ENCODE data around the gene CLCNKB. TPM values are rescaled to one million over a fixed set of nuclear protein-coding genes. Genes with fewer than 3 reads are reported as not detected.

The CLCNKB gene
- total and polyA plus RNA-seq, 2 donors (not counting 3 experiments of a cell fraction or from before 2014, with no cell fraction given): 0.18 TPM; not detected in 1

DNA sequence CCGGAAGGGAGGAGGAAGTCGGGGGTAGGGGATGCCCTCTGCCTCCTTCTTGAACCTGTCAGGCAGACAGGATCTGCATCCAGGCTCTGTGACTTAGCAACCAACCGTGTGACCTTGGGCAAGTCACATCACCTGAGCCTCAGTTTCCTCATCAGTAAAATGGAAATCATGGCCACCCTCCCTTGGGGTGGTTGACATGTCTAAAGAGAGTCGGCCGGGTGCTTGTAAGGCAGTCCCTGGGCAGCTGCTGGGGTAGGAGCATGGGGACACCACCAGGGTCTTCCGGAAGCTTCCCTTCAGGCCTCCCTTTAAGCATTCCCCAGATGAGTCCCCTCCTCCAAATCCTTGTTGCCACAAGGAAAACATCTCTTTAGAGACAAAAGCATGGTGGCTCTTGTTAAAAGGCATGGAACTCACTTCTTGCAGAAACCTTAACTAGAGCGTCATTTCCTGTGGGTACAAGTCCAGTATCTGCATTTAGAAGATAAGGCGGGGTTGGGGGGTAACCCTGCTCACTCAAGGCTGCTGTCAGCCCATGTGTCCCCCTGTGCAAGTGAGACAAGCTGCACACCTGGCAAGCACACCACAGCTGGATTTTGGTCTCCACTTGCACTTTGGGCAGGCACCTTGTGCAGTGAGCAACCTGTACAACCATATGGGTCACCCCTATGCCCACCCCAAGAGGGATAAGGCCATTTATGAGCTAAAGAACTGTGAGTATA, 10.4 kb downstream of the CLCNKB start:
- no peak for TF ChIP-seq POLR2A (IDR thresholded peaks at IDR 0.05; ENCODE audit: low read depth, low read length)
- no peak for TF ChIP-seq MYC (IDR thresholded peaks at IDR 0.05; ENCODE audit: low read depth, low read length)
- TF ChIP-seq FOS (IDR thresholded peaks at IDR 0.05; ENCODE audit: borderline replicate concordance, insufficient read depth, low read length): no peak
- TF ChIP-seq CTCF (IDR thresholded peaks at IDR 0.05; ENCODE audit: extremely low read depth in 1 of 2, insufficient read depth in 1 of 2, low read depth in 1 of 2, low read length in 2 of 2): no peak
- Histone ChIP-seq H3K9me1 (replicated peaks; ENCODE audit: control insufficient read depth, extremely low read depth, insufficient read depth, low read length) (no peaks in the 10 kb centered on the region), H3K4me1 (ENCODE audit: control insufficient read depth, extremely low read depth, insufficient read depth, low read length) (no peaks in the 10 kb centered on the region), H3K9ac (replicated peaks; ENCODE audit: extremely low read depth, insufficient read depth, low read length) (no peak overlapping the region), H3K4me3 (replicated peaks in 1 of 3; ENCODE audit: insufficient read depth in 1 of 3, low read depth in 1 of 3, low read length in 3 of 3) (no peak overlapping the region), H4K20me1 (replicated peaks; ENCODE audit: control insufficient read depth, extremely low read depth, insufficient read depth, low read length) (no peaks in the 10 kb centered on the region), H3K36me3 (ENCODE audit: control insufficient read depth in 2 of 2, extremely low read depth in 1 of 2, insufficient read depth in 2 of 2, low read length in 2 of 2) (no peaks in the 10 kb centered on the region), H3K79me2 (ENCODE audit: control insufficient read depth, insufficient read depth, low read length) (no peaks in the 10 kb centered on the region), H3K9me3 (replicated peaks; ENCODE audit: control insufficient read depth, insufficient read depth, low read length) (no peaks in the 10 kb centered on the region), H3K4me2 (ENCODE audit: insufficient read depth, low read length) (no peak overlapping the region), H3K27ac (ENCODE audit: insufficient read depth, low read depth, low read length) (no peak overlapping the region), H2AFZ (ENCODE audit: low read depth, low read length) (no peak overlapping the region), H3K27me3 (ENCODE audit: control insufficient read depth in 2 of 2, insufficient read depth in 2 of 2, low read length in 2 of 2) (peaks cover 0 to 4% of the 10 kb centered on the region in 2 experiments)
- intact Hi-C loops (cut with micrococcal nuclease) (no loop called here), dilution Hi-C loops (cut with MboI; ENCODE audit: extremely low pct_ligation_motif_present, low sequenced_read_pairs) (no loop called here)
- FAIRE-seq (no peak), DNase-seq (ENCODE audit: low read depth, low spot score) (no peak)
- ChIA-PET CTCF (interaction anchor here (0.8 to 3.6 kb wide), 4 partner anchors 8 to 262 kb away, joined by 3 to 19 read pairs (median 4); no protein-coding TSS in a partner anchor), POLR2A (no interaction called here)
- no TSS peak for BruUV-seq (replicated peaks)
